Measurements from ENCODE around the gene SH3RF3.

The SH3RF3 gene

GRCh38 chr2:109144271-109144670 lies 15.3 kb downstream of the SH3RF3 start:
- H3K27ac Mint-ChIP-seq (ENCODE audit: low read depth) = peak overlapping the region; percentile 41
- H3K36me3 Mint-ChIP-seq (ENCODE audit: insufficient read depth) = peaks cover 1% of the 10 kb centered on the region
- no peaks in the 10 kb centered on the region for H3K9me3 Mint-ChIP-seq
- H3K4me1 Mint-ChIP-seq = peaks cover 22% of the 10 kb centered on the region
- ATAC-seq (replicated peaks; ENCODE audit: extremely low read depth, poor library complexity, severe bottlenecking) = peak; percentile 89
- DNase-seq (ENCODE audit: low spot score in 2 of 2) = peak in 1 of 2 donors; percentile 28
- peaks cover 47% of the 10 kb centered on the region for H3K27me3 Mint-ChIP-seq
- H3K4me3 Mint-ChIP-seq = no peak overlapping the region

- DNase-seq (ENCODE audit: low spot score in 2 of 2) (no peak), ATAC-seq (replicated peaks; ENCODE audit: extremely low read depth, poor library complexity, severe bottlenecking) (no peak)
- peaks cover 1% of the 10 kb centered on the region for H3K36me3 Mint-ChIP-seq (ENCODE audit: insufficient read depth)
- H3K27me3 Mint-ChIP-seq = peaks cover 50% of the 10 kb centered on the region
- H3K27ac Mint-ChIP-seq (ENCODE audit: low read depth) = peak overlapping the region; percentile 41
- H3K4me1 Mint-ChIP-seq = peaks cover 23% of the 10 kb centered on the region
- H3K4me3 Mint-ChIP-seq = no peak overlapping the region
- H3K9me3 Mint-ChIP-seq = no peaks in the 10 kb centered on the region
Measured at GRCh38 chr2:109144721-109145120, 15.7 kb downstream of the SH3RF3 start.

GRCh38 chr2:109145286-109145685 lies 16.3 kb downstream of the SH3RF3 start:
- H3K4me3 Mint-ChIP-seq = no peak overlapping the region

GRCh38 chr2:109147405-109147804 lies 18.4 kb downstream of the SH3RF3 start:
- peaks cover 27% of the 10 kb centered on the region for H3K4me1 Mint-ChIP-seq

More at GRCh38 chr2:109145286-109145685, 16.3 kb downstream of the SH3RF3 start:
- Mint-ChIP-seq H3K36me3 (ENCODE audit: insufficient read depth) (peaks cover 1% of the 10 kb centered on the region), H3K4me1 (peaks cover 28% of the 10 kb centered on the region), H3K27ac (ENCODE audit: low read depth) (peak overlapping the region; percentile 41), H3K9me3 (no peaks in the 10 kb centered on the region), H3K27me3 (peaks cover 50% of the 10 kb centered on the region)
- no peak for ATAC-seq (replicated peaks; ENCODE audit: extremely low read depth, poor library complexity, severe bottlenecking)
- no peak for DNase-seq (ENCODE audit: low spot score in 2 of 2)

GRCh38 chr2:109148117-109148746 lies 19.2 kb downstream of the SH3RF3 start:
- H3K9me3 Mint-ChIP-seq = no peaks in the 10 kb centered on the region
- peaks cover 18% of the 10 kb centered on the region for H3K4me1 Mint-ChIP-seq
- no peak overlapping the region for H3K27ac Mint-ChIP-seq (ENCODE audit: low read depth)
- H3K4me3 Mint-ChIP-seq = no peak overlapping the region
- peaks cover 1% of the 10 kb centered on the region for H3K36me3 Mint-ChIP-seq (ENCODE audit: insufficient read depth)
- peaks cover 29% of the 10 kb centered on the region for H3K27me3 Mint-ChIP-seq
- DNase-seq (ENCODE audit: low spot score in 2 of 2) (no peak), ATAC-seq (replicated peaks; ENCODE audit: extremely low read depth, poor library complexity, severe bottlenecking) (no peak)

More at GRCh38 chr2:109147405-109147804, 18.4 kb downstream of the SH3RF3 start:
- no peak overlapping the region for H3K4me3 Mint-ChIP-seq
- H3K27me3 Mint-ChIP-seq = peaks cover 36% of the 10 kb centered on the region
- DNase-seq (ENCODE audit: low spot score in 2 of 2) (no peak), ATAC-seq (replicated peaks; ENCODE audit: extremely low read depth, poor library complexity, severe bottlenecking) (no peak)
- peaks cover 1% of the 10 kb centered on the region for H3K36me3 Mint-ChIP-seq (ENCODE audit: insufficient read depth)
- H3K9me3 Mint-ChIP-seq = no peaks in the 10 kb centered on the region
- H3K27ac Mint-ChIP-seq (ENCODE audit: low read depth) = peak overlapping the region; percentile 33

GRCh38 chr2:109148991-109149645 lies 20.1 kb downstream of the SH3RF3 start:
- Mint-ChIP-seq H3K9me3 (no peaks in the 10 kb centered on the region), H3K27me3 (peaks cover 29% of the 10 kb centered on the region)
- ATAC-seq (replicated peaks; ENCODE audit: extremely low read depth, poor library complexity, severe bottlenecking) = no peak

GRCh38 chr2:109150559-109150958 lies 21.6 kb downstream of the SH3RF3 start:
- Mint-ChIP-seq H3K27ac (ENCODE audit: low read depth) (no peak overlapping the region), H3K4me1 (peaks cover 5% of the 10 kb centered on the region), H3K27me3 (peaks cover 39% of the 10 kb centered on the region), H3K4me3 (no peak overlapping the region), H3K9me3 (no peaks in the 10 kb centered on the region), H3K36me3 (ENCODE audit: insufficient read depth) (no peaks in the 10 kb centered on the region)
- ATAC-seq (replicated peaks; ENCODE audit: extremely low read depth, poor library complexity, severe bottlenecking) = no peak
- no peak for DNase-seq (ENCODE audit: low spot score in 2 of 2)

More at GRCh38 chr2:109148991-109149645, 20.1 kb downstream of the SH3RF3 start:
- Mint-ChIP-seq H3K4me1 (peaks cover 11% of the 10 kb centered on the region), H3K4me3 (no peak overlapping the region), H3K27ac (ENCODE audit: low read depth) (no peak overlapping the region), H3K36me3 (ENCODE audit: insufficient read depth) (peaks cover 1% of the 10 kb centered on the region)
- no peak for DNase-seq (ENCODE audit: low spot score in 2 of 2)

GRCh38 chr2:109151519-109151918 lies 22.5 kb downstream of the SH3RF3 start:
- no peaks in the 10 kb centered on the region for H3K9me3 Mint-ChIP-seq
- H3K36me3 Mint-ChIP-seq (ENCODE audit: insufficient read depth) = no peaks in the 10 kb centered on the region
- no peak overlapping the region for H3K27ac Mint-ChIP-seq (ENCODE audit: low read depth)
- H3K27me3 Mint-ChIP-seq = peaks cover 47% of the 10 kb centered on the region
- H3K4me3 Mint-ChIP-seq = no peak overlapping the region
- ATAC-seq (replicated peaks; ENCODE audit: extremely low read depth, poor library complexity, severe bottlenecking) (no peak), DNase-seq (ENCODE audit: low spot score in 2 of 2) (no peak)
- peaks cover 5% of the 10 kb centered on the region for H3K4me1 Mint-ChIP-seq

- no peaks in the 10 kb centered on the region for H3K36me3 Mint-ChIP-seq (ENCODE audit: insufficient read depth)
- DNase-seq (ENCODE audit: low spot score in 2 of 2) (no peak), ATAC-seq (replicated peaks; ENCODE audit: extremely low read depth, poor library complexity, severe bottlenecking) (no peak)
- peaks cover 5% of the 10 kb centered on the region for H3K4me1 Mint-ChIP-seq
- H3K4me3 Mint-ChIP-seq = no peak overlapping the region
- H3K27ac Mint-ChIP-seq (ENCODE audit: low read depth) = no peak overlapping the region
- H3K9me3 Mint-ChIP-seq = no peaks in the 10 kb centered on the region
- H3K27me3 Mint-ChIP-seq = peaks cover 45% of the 10 kb centered on the region
Measured at GRCh38 chr2:109153005-109153784, 24.2 kb downstream of the SH3RF3 start.

GRCh38 chr2:109153807-109154206 lies 24.8 kb downstream of the SH3RF3 start:
- Mint-ChIP-seq H3K27ac (ENCODE audit: low read depth) (no peak overlapping the region), H3K4me1 (peaks cover 5% of the 10 kb centered on the region), H3K4me3 (no peak overlapping the region), H3K36me3 (ENCODE audit: insufficient read depth) (no peaks in the 10 kb centered on the region), H3K9me3 (no peaks in the 10 kb centered on the region), H3K27me3 (peaks cover 51% of the 10 kb centered on the region)
- no peak for ATAC-seq (replicated peaks; ENCODE audit: extremely low read depth, poor library complexity, severe bottlenecking)
- DNase-seq (ENCODE audit: low spot score in 2 of 2) = no peak

GRCh38 chr2:109154226-109154625 lies 25.2 kb downstream of the SH3RF3 start:
- Mint-ChIP-seq H3K36me3 (ENCODE audit: insufficient read depth) (no peaks in the 10 kb centered on the region), H3K4me1 (peaks cover 5% of the 10 kb centered on the region), H3K27ac (ENCODE audit: low read depth) (no peak overlapping the region), H3K27me3 (peaks cover 54% of the 10 kb centered on the region), H3K9me3 (no peaks in the 10 kb centered on the region), H3K4me3 (no peak overlapping the region)
- DNase-seq (ENCODE audit: low spot score in 2 of 2) = no peak
- no peak for ATAC-seq (replicated peaks; ENCODE audit: extremely low read depth, poor library complexity, severe bottlenecking)

GRCh38 chr2:109155553-109156451 lies 26.8 kb downstream of the SH3RF3 start:
- DNase-seq (ENCODE audit: low spot score in 2 of 2) (no peak), ATAC-seq (replicated peaks; ENCODE audit: extremely low read depth, poor library complexity, severe bottlenecking) (no peak)
- peaks cover 57% of the 10 kb centered on the region for H3K27me3 Mint-ChIP-seq
- H3K36me3 Mint-ChIP-seq (ENCODE audit: insufficient read depth) = no peaks in the 10 kb centered on the region
- no peak overlapping the region for H3K27ac Mint-ChIP-seq (ENCODE audit: low read depth)
- no peaks in the 10 kb centered on the region for H3K4me1 Mint-ChIP-seq
- no peak overlapping the region for H3K4me3 Mint-ChIP-seq
- H3K9me3 Mint-ChIP-seq = no peaks in the 10 kb centered on the region
